ENCODE results near the gene GAPDH.

The GAPDH gene

GRCh38 chr12:6526766-6527525 lies 7.4 kb upstream of the GAPDH start:
- POLR2A ChIA-PET, result no interaction called here

GRCh38 chr12:6527711-6528110 lies 6.6 kb upstream of the GAPDH start:
- POLR2A ChIA-PET, result no interaction called here
- no peak for TF ChIP-seq CTCF (IDR thresholded peaks at IDR 0.05; ENCODE audit: insufficient read depth, low read length, missing control alignments)
- DNase-seq (ENCODE audit: low read depth, low spot score), result no peak
- CTCF ChIA-PET, result interaction anchor here (1.0 kb wide), 1 partner anchor 21 kb away, joined by 3 read pairs; no protein-coding TSS in a partner anchor
- H3K4me3 ChIP-seq (ENCODE audit: low read depth, low read length), result no peak overlapping the region

More at GRCh38 chr12:6526766-6527525, 7.4 kb upstream of the GAPDH start:
- no peak for TF ChIP-seq CTCF (IDR thresholded peaks at IDR 0.05; ENCODE audit: insufficient read depth, low read length, missing control alignments)
- no peak for DNase-seq (ENCODE audit: low read depth, low spot score)
- CTCF ChIA-PET, result interaction anchor here (1.0 to 1.3 kb wide), 2 partner anchors 10 to 11 kb away, joined by 3 read pairs; no protein-coding TSS in a partner anchor
- H3K4me3 ChIP-seq (ENCODE audit: low read depth, low read length), result no peak overlapping the region

- H3K4me3 ChIP-seq (ENCODE audit: low read depth, low read length), result no peak overlapping the region
- POLR2A ChIA-PET, result no interaction called here
- CTCF ChIA-PET, result interaction anchor here (0.7 to 1.3 kb wide), 5 partner anchors 11 to 105 kb away, joined by 3 read pairs; no protein-coding TSS in a partner anchor
- no peak for DNase-seq (ENCODE audit: low read depth, low spot score)
- no peak for TF ChIP-seq CTCF (IDR thresholded peaks at IDR 0.05; ENCODE audit: insufficient read depth, low read length, missing control alignments)
Observed at GRCh38 chr12:6528539-6529235, 5.6 kb upstream of the GAPDH start.

- ChIA-PET CTCF (interaction anchor here (0.7 to 1.3 kb wide), 4 partner anchors 10 to 106 kb away, joined by 3 read pairs; no protein-coding TSS in a partner anchor), POLR2A (no interaction called here)
Observed at GRCh38 chr12:6529291-6529737, 5.0 kb upstream of the GAPDH start.

GRCh38 chr12:6530576-6531260 lies 3.6 kb upstream of the GAPDH start:
- ChIA-PET POLR2A (no interaction called here), CTCF (interaction anchor here (0.9 to 2.5 kb wide), 2 partner anchors 22 to 107 kb away, joined by 3 to 15 read pairs; no protein-coding TSS in a partner anchor)
- no peak overlapping the region for H3K4me3 ChIP-seq (ENCODE audit: low read depth, low read length)
- DNase-seq (ENCODE audit: low read depth, low spot score), result no peak
- TF ChIP-seq CTCF (IDR thresholded peaks at IDR 0.05; ENCODE audit: insufficient read depth, low read length, missing control alignments), result no peak

More at GRCh38 chr12:6529291-6529737, 5.0 kb upstream of the GAPDH start:
- H3K4me3 ChIP-seq (ENCODE audit: low read depth, low read length), result no peak overlapping the region
- TF ChIP-seq CTCF (IDR thresholded peaks at IDR 0.05; ENCODE audit: insufficient read depth, low read length, missing control alignments), result no peak
- no peak for DNase-seq (ENCODE audit: low read depth, low spot score)
